SK-MEL-5 (cell line): ENCODE results near the gene XIRP2. TPM values are rescaled to one million over a fixed set of nuclear protein-coding genes. Genes with fewer than 3 reads are reported as not detected.
"Not testable (repeated sequence)": the region's sequence is repeated elsewhere in the genome, so short reads cannot be mapped to it uniquely, and the experiment has no call there.

Experiments
- DNase-seq: peaks from one replicate; pipeline ENCODE4 v3.0.0-alpha.2; 2016; ENCODE audit warnings: low read depth, low spot score
- in situ Hi-C: cut with HindIII; loops from 2 replicates; pipeline ENCODE4 v1.10.0; 2016; ENCODE audit warnings: low sequenced_read_pairs, high pct_unique_total_duplicates, low pct_unique_long_range_greater_than_20kb
- total RNA-seq: library from RNA; depleted of rRNA; stranded (reverse); fragments of >200 nt; shearing (Covaris generic); gene quantifications from 2 replicates; pipeline ENCODE4 v1.2.3, GENCODE V29; 2014

XIRP2 gene
- total RNA-seq, 1 experiment from 2014 or later: not detected

GRCh38 chr2:167109682-167110081 is 221.4 kb downstream of the XIRP2 start:
- in situ Hi-C loops, DNase-seq: not testable (repeated sequence)

DNA sequence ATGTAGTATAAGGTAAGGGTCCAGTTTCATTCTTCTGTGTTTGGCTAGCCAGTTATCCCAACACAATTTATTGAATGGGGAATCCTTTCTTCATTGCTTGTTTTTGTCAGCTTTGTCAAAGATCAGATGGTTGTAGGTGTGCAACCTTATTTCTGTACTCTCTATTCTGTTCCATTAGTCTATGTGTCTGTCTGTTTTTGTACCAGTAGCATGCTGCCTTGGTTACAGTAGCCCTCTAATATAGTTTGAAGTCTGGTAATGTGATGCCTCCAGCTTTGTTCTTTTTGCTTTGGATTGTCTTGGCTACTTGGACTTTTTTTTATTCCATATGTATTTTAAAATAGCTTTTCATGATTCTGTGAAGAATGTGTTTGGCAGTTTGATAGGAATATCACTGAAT is 222.1 kb downstream of the XIRP2 start:
- no peak for DNase-seq
- in situ Hi-C loops: no loop called here

GRCh38 chr2:167114018-167114417 is 225.7 kb downstream of the XIRP2 start:
- no peak for DNase-seq
- in situ Hi-C loops: no loop called here

- in situ Hi-C loops: no loop called here
- no peak for DNase-seq
Measured at GRCh38 chr2:167115541-167115940, 227.3 kb downstream of the XIRP2 start.

- in situ Hi-C loops: no loop called here
- no peak for DNase-seq
Measured at GRCh38 chr2:167122389-167122788, 234.1 kb downstream of the XIRP2 start.

DNA sequence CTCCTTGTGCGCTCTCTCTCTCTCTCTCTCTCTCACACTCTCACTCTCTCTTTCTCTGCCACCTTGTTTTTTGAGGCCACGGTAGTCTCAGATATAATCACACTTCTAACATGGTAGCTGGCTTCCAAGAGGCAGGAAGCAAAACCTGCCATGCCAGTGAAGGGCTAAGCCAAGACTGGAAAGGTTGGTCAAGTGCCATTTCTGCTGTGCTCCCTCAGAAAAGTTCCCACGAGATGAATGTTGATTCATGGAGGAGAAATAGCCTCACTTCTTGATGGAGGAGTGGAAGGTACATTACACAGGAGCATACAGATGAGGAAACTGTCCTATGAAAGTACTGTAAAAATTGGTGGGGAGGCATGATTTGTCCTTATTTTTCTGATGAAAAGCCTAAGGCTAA is 237.9 kb downstream of the XIRP2 start:
- DNase-seq: no peak
- in situ Hi-C loops: no loop called here

DNA sequence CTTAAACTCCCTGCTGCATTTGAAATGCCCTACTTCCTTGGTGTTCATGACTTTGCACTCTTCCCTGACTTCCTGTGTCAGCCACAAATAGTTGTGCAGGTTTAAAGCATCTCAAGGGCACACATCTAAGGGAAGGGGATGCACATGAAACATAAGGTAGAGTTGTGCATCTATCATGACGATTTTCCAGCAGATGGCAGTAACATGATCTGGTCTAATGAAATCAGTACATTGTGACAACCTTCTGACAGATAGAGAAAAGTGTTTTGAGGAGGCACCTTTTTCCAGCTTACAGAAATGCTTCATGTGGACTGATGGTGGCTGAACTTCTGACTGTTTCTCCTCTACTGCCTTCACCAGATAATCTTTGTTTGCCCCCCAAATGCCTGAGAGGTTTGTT is 238.9 kb downstream of the XIRP2 start:
- in situ Hi-C loops: no loop called here
- peak; percentile 64 for DNase-seq

DNA sequence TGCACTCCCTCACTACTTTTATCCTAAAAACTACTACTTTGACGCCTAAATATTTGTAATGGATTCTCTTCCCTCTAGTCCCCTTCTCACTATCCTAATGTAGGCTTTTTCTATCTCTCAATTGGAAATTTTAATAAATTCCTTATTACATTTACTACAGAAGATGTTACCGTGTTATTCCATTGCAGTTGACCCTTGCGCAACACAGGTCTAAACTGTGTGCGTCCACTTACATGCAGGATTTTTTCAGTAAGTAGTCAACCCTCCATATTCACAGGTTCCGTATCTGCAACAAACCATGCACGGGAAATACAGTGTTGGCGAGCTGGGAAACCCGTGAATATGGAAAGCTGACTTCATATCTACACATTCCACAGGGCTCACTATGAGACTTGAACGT is 239.8 kb downstream of the XIRP2 start:
- DNase-seq: no peak
- in situ Hi-C loops: no loop called here

GRCh38 chr2:167132066-167132465 is 243.8 kb downstream of the XIRP2 start:
- in situ Hi-C loops: no loop called here
- no peak for DNase-seq

DNA sequence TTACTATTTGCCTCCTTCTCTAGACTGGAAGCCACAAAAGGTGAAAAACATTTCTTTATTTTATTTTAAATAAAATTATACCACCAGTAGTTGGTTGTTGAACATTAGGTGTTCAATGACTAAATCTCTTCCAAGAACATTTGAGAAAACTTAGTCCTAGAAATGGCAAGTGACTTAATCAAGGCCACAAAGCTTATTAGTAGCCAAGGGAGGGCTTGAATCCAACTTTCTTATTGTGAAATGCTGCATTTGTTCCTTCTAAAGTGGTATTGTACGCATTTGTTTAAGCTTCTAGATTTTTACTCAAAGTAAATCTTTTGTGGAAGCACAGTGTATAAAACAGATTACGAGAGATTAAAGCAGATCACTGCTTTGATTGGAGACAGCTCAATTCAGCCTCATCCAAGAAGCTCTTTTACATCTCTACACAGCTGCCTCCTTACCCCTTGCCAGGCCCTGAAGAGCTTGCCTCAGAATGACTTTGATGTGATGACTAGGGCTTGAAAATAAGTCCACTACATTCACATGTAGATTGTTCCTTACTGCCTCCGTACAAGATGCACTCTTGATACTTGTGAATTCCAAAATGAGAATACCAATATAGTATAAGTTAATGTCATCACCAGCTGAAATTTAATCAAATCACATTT is 244.8 kb downstream of the XIRP2 start:
- in situ Hi-C loops: no loop called here

GRCh38 chr2:167133614-167134013 is 245.3 kb downstream of the XIRP2 start:
- in situ Hi-C loops: no loop called here
- no peak for DNase-seq

More for the DNA sequence above, 244.8 kb downstream of the XIRP2 start:
- DNase-seq: no peak

- no peak for DNase-seq
- in situ Hi-C loops: no loop called here
Measured at GRCh38 chr2:167134381-167135072, 246.2 kb downstream of the XIRP2 start.

GRCh38 chr2:167135706-167136105 is 247.4 kb downstream of the XIRP2 start:
- no peak for DNase-seq
- in situ Hi-C loops: no loop called here

DNA sequence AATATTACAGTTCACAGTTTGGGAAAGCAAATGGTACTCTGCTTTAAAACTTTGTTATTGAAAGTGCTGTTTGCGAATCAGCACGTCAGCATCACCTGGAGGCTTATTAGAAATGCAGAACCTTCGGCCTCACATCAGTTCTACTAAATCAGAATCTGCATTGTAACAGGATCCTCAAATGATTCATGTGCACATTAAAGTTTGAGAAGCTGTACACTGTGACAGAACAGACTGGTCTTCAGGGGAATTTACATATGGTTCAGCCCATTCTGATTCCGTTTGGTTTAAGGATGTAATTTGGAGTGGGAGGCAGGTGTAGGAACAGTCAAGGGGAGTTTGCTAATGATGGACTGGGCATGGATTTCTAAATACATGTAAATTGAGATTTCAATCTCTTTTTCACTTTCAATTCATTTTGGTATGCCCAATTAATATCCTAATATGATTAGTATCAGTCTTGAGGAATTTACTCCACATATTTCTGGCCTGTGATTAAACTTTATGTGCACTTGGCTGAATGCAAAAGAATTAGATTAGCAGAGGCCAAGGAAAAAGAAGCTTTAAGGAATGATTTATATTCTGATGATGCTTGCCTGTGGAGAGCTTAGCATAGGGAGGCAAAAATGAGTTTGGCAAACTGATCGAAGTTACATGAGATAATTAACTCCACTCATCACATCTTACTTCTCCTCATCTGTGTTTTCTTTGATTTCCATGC is 248.8 kb downstream of the XIRP2 start:
- in situ Hi-C loops: no loop called here
- DNase-seq: no peak

GRCh38 chr2:167140330-167140729 is 252.1 kb downstream of the XIRP2 start:
- no peak for DNase-seq
- in situ Hi-C loops: no loop called here

DNA sequence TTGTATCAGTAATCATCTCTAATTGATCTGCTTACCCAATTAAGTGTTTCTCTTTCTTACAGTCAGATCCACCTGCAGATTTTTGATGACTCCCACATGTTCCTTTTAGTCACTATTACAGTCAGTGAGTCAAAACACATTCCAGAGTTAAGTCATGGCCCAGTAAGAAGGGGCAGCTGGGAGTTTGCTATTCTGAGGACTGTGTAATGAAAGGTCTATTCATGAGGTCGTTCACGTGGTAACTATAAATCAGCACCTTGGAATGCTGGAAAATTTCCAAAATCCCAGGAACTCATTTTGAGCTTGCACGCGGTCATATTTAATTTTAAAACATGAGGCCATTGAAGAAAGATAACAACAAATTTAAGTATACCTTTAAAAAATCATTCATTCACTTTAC is 252.5 kb downstream of the XIRP2 start:
- in situ Hi-C loops: no loop called here
- peak; percentile 91 for DNase-seq

GRCh38 chr2:167142554-167142953 is 254.3 kb downstream of the XIRP2 start:
- no peak for DNase-seq
- in situ Hi-C loops: no loop called here

GRCh38 chr2:167144179-167144898 is 256.1 kb downstream of the XIRP2 start:
- in situ Hi-C loops: no loop called here
- DNase-seq: no peak
